Left cardiac atrium (tissue), 4 donors: ENCODE results near the gene KRTAP10-11. TPM values are rescaled to one million over a fixed set of nuclear protein-coding genes. Genes with fewer than 3 reads are reported as not detected.
"Not testable (repeated sequence)": the region's sequence is repeated elsewhere in the genome, so short reads cannot be mapped to it uniquely, and the experiment has no call there.

Source experiments
- ATAC-seq, 2 donors: fragments of 200-7000 bp; cut with Tn5 transposase; one replicate each; pipeline ENCODE4 v1.9.1; 2020; ENCODE audit warnings: mild to moderate bottlenecking in 2 of 2, moderate library complexity in 2 of 2
- DNase-seq: peaks from one replicate; pipeline ENCODE4 v3.0.0-alpha.2; 2020
- intact Hi-C, 2 donors: fragments of 100-400 bp; cut with DNase I; formaldehyde crosslinking; loops; one replicate each; pipeline versions ENCODE4 v1.14.1 to v1.15.1; 2022 to 2023
- total RNA-seq, 2 donors: library from RNA; stranded (reverse); fragmentation: NEBNext Ultra II Directional; extraction: Animal tissue kit (Norgen Biotek cat#: 25700); gene quantifications; one replicate each; pipeline ENCODE4 v1.2.1, GENCODE V29; 2021
- donor health status: DM: no; HTN: yes; CAD: no.
- donor health status: DM: no; HTN: yes; CAD: no; lungs with severe emphysema.
- donor health status: DM: yes; HTN: yes; CAD: no.
- donor health status: Dilated cardiomyopathy.

KRTAP10-11 gene
- total RNA-seq, 2 donors from 2014 or later, result not detected

DNA sequence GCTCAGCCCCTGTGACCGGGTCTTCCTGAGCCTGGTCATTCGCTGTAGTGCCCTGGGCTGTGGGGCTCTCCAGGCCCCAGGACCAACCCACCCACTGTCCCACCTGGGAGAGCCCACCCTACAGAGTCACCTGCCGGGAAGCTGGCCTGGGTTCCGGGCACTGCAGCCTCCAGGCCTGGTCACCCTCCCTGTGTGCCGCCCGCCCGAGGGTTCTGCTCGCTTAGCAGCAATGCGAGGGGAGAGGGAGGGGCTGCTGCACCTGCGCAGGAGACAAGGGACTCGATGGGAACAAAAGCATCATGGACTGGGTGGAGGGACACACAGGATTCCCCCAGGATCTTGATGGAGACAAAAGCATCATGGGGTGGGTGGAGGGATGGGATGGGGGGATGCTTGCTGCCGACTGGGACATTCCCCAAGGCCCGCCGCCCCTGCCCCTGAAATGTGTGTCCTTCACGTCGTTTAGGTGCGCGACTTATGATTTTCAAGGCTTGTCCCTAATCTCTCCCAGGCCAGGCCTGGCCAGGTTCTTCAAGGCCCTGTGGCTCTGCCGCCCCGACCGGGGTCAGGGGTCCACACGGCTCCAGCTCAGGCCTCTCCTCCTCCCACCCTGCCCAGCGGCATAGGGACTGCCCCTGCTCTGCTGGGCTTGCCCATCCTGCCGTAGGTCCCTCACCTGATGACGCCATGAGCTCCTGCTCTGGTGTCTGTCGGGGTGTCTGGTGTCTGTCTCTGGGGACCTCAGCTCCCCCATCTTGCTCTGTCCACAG is 32.6 kb upstream of the KRTAP10-11 start:
- DNase-seq, result no peak
- no peak for ATAC-seq
- intact Hi-C loops, result no loop called here

DNA sequence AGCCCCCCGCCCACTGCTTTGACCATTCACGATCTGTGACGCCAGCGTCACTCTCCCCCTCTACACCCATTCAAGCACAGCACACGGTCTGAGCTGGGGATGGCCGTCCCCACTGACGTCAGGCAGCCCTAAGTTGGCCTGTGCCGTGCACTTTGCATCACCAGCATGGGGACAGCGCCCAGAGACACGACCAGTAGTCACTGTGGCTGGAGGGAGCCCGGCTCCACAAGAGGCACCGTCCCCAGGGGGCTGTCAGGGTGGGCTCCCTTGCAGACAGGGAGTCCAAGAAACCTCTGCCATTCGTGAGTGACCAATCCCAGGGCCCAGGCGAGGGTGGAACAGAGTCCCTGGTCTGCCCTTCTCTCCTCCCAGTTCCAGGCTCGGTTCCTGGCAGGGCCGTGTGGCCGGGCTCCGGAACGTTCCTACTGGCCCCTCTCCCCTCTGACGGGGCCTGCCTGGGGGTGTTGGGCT is 32.0 kb upstream of the KRTAP10-11 start:
- DNase-seq (no peak), ATAC-seq (no peak)
- intact Hi-C loops, result no loop called here

DNA sequence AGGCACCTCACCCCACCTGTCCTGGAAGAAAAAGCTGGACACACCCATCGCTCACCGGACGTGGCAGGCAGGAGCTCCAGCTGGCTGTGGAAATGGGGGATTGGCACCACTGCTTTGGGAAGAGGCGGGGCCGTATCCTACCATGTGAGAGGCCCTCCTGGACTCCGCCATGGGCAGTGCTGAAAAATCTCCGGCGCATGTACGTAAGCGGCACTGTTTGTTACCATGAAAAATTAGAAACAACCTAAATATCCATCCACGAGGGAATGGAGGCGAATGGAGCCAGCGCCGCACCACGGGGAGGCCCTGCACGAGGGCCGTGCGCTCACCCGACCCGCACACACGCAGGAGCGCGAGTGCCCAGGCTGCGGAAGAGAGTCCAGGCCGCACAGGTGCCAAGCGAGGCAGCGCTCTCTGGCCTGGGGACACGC is 31.2 kb upstream of the KRTAP10-11 start:
- intact Hi-C loops, result no loop called here
- ATAC-seq (no peak), DNase-seq (no peak)

DNA sequence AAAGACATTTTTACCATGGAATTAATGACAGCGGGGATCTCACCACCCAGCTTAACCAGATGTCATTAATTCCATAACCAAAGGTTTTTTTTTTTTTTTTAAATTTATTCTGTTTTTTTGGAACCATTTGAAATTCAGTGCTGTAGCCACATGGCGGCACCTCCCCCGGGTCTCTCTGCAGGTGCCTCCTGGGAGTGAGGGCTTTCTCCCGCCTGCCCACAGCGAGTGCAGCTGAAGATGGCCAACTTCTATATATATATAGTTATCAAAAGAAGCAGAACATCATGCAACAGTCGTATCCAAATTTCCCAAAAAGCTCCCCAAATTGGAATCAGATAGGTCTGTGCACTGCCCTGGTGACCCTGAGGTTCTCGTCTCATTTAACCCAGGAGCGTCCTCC is 30.7 kb upstream of the KRTAP10-11 start:
- intact Hi-C loops, result no loop called here
- DNase-seq, result no peak
- no peak for ATAC-seq

DNA sequence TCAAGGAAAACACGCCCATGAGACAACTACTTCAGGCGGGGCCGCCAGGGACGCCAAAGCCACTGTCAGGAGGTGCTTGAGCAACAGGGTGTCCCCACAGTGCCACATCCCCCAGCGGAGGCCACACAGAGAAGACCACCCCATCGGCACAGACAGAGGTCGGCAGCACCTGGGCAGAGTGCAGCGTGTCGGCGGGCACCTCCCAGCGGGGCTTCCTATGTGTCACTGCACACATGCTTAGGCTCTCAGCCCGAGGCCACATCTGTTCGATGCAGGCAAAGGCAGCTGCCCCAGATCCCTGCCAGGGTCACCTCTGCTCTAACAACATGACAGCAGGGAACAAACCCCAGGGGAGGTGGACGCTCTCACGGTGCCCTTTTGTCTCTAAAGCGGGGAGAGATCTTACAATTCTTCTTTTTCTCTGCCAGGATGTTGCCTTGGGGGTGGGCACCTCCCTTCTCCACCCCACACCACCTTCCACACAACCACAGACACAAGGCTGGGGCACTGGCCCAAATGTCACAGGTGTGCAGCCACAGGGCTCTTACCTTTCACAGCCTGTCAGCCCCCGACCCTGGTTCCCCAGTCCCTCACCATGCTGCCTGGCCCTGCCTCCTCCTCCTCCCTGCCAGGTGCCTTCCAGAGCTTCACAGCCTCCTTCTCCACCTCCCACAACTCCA is 30.2 kb upstream of the KRTAP10-11 start:
- no peak for ATAC-seq
- no peak for DNase-seq
- intact Hi-C loops, result no loop called here

DNA sequence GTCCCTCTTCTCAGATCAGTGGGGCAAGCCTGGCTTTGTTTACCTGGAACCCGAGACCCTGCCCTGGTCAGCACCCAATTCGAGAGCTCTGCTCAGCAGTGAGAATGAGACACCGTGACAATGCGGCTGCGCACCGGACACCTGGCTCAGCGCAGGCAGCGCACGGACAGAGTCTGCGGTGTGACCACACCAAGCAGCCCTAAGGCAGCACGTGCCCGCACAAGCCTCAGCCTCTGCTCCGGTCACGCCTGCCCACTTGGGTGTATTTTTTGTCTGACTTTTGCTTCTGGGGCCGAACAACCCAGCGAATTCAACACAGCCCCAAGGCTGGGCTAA is 29.7 kb upstream of the KRTAP10-11 start:
- DNase-seq (no peak), ATAC-seq (no peak)
- intact Hi-C loops, result no loop called here

DNA sequence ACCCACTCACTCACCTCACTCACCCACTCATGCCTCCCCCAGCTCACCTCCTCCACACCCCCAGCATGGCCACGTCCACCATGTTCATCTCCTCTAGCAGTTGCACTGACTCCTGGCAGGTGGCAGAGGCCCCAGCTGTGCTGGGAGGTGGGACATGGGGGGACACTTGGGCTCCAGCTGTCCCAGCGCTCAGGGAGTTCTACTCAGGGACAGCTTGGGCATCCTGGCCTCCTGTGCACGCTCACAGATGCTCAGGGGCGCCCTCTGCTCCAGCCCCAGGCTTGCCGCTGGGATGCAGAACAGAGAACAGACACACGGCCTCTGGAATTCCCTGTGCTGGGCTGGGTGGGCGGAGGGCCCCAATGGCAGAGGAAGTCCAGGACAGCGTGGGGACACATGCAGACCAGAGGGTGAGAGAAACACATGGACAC is 29.1 kb upstream of the KRTAP10-11 start:
- DNase-seq, result no peak
- intact Hi-C loops, result no loop called here
- ATAC-seq, result no peak

DNA sequence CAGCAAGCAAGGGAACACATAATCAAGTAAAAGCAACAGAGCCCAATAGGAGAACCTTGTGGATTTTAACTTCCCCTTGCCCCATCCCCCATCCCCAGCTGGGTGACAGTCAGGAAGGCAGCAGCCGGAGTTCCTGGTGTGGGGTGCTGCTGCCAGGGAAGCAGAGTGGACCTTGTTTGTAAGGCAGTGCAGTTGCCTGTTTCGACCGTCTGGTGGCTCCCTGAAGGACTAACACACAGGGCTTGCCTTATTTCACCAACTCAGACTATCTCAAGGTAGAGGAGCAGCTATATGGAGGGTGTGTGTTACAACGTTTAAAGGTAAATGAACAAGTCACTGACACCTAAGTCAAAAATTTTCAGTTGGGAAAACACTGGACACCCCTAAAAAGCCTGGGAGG is 27.7 kb upstream of the KRTAP10-11 start:
- peak in 1 of 2 donors; percentile 70 for ATAC-seq
- intact Hi-C loops, result no loop called here

DNA sequence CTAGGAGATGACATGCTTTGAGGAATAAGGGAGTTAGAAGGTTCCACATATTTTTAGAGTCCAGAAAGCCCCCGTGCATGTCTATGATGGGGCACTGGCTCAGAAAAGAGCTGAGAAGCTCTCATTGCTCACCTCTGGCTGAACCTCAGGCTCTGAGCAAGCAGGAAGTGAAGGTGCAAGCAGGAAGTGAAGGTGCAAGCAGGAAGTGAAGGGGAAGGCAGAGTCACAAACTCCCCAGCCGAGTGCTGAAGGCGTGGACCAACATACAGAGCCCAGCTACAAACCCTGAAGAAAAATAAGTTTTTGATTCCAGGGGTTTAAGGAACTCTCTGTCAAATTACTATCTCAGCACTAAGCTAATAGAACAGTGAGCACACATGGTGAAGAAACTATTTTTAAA is 27.3 kb upstream of the KRTAP10-11 start:
- no peak for DNase-seq
- ATAC-seq, result peak; percentile 26 to 57
- intact Hi-C loops, result no loop called here

More for the DNA sequence above, 27.7 kb upstream of the KRTAP10-11 start:
- no peak for DNase-seq

DNA sequence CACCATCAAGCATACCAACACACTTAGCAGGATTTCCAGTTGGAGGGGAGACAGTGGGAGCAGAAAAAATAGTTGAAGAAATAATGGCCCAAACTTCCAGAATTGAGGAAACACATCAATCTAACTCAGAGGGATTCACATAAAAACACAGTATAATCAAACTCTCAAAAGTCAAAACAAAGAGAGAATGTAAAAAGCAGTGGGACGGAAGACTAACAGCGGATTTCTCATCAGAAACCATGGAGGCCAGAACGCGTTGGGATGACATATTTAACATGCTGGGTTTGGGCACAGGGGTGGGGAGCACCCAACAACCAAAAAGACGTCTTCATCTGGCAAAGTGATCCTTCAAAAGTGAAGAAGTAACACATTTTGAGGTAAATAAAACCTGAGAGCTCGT is 26.3 kb upstream of the KRTAP10-11 start:
- intact Hi-C loops, result no loop called here
- ATAC-seq (no peak), DNase-seq (no peak)

DNA sequence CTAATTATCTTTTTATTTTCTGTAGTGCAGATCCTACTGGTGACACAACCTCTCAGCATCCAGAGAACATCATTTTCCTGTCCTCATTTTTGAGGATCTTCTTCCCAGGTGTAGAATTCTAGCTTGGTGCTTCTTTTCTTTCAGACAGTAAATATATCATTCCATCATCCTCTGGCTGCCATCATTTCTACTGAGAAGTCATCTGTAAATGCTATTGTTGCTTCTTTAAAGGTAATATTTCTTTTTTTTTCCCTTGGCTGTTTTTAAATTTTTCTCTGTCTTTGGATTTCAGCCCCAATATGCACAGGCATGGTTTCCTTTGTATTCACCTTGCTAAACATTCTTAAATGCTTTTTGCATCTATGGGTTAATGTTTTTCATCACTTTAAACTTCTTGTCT is 22.6 kb upstream of the KRTAP10-11 start:
- no peak for ATAC-seq
- intact Hi-C loops, result no loop called here
- no peak for DNase-seq

DNA sequence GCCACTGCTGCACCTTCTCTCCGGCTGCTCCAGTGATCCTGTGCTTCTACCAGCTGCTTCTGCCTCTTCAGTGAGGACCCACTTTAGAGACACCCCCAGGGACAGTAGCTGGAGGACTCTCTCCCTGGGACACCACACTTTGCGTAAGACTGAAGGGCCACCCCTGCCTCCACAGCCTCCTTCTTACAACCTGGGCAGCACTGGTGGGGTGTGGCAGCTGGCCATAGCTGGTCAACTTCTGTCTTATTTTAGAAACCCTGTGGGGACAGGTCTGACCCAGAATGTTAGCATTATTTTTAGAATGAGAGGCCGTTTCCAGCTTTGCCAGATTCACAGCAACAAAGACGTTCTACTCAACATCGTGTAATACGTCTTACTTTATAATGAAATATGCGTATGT is 20.5 kb upstream of the KRTAP10-11 start:
- DNase-seq, result no peak
- intact Hi-C loops, result no loop called here
- ATAC-seq, result peak in 1 of 2 donors; percentile 27

DNA sequence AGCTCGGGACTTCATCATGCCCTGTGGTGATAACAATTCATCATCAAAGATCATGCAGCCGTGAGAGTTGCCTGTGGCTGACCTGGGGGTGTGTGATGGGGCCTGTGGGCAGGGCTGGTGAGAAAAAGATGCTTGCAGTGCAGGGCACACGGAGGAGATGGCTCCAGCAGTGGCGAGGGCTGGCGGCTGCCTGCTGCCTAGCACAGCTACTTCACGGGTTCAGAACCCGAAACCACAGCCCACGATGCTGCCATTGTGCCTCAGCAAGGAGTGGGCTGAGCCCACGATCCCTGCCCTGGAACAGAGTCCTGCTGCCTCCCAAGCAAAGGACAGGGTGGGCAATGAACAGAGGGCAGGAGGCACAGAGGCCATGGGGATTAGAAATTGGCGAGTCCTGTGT is 20.0 kb upstream of the KRTAP10-11 start:
- intact Hi-C loops, result no loop called here
- DNase-seq (no peak), ATAC-seq (peak in 1 of 2 donors; percentile 42)

DNA sequence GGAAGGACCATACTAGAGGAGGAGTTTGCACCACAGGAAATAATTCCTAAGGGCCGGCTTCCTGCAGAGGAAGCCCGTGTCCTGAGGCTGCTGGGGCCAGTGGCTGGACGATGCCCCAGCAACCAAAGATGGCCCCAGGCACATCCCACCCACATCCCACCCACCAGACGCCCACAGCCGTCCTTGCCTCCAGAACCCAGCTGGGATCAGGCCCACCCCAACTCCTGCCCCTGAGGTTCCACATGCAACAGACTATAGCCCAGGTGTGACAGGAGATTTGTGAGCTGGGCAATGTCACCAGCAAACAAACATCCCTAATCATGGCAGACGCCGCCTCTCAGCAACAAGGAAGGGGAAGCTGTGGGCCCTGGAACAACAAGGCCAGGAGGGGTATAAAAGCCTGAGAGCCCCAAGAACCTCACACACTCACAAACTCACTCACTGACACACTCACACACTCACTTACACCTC is 19.5 kb upstream of the KRTAP10-11 start, which contains the start of gene KRTAP10-9:
Gene KRTAP10-9 (plus strand): TSS at position 421 of the 471 bp plus-strand sequence. CDS start 79 bp downstream, outside the sequence.
- DNase-seq (no peak), ATAC-seq (no peak)
- intact Hi-C loops, result no loop called here

DNA sequence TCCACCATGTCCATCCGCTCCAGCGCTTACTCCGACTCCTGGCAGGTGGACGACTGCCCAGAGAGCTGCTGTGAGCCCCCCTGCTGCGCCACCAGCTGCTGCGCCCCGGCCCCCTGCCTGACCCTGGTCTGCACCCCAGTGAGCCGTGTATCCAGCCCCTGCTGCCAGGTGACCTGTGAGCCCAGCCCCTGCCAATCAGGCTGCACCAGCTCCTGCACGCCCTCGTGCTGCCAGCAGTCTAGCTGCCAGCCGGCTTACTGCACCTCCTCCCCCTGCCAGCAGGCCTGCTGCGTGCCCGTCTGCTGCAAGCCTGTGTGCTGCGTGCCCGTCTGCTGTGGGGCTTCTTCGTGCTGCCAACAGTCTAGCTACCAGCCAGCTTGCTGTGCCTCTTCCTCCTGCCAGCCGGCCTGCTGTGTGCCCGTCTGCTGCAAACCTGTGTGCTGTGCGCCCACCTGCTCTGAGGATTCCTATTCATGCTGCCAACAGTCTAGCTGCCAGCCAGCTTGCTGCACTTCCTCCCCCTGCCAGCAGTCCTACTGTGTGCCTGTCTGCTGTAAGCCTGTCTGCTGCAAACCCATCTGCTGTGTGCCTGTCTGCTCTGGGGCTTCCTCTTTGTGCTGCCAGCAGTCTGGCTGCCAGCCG is 18.9 kb upstream of the KRTAP10-11 start:
- intact Hi-C loops, DNase-seq, ATAC-seq: not testable (repeated sequence)

DNA sequence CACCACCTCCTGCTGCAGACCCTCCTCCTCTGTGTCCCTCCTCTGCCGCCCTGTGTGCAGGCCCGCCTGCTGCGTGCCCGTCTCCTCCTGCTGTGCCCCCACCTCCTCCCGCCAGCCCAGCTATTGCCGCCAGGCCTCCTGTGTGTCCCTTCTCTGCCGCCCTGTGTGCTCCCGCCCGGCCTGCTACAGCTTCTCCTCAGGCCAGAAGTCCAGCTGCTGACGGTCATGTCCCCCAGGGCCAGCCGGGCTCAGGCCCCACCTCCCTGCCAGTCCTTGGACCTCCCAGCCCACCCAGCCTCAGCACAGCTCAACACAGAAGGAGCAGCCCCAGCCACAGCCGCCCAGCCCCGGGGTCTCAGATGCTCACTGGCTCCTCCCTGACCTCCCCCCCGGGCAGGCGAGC is 18.4 kb upstream of the KRTAP10-11 start:
- not testable (repeated sequence) for ATAC-seq

DNA sequence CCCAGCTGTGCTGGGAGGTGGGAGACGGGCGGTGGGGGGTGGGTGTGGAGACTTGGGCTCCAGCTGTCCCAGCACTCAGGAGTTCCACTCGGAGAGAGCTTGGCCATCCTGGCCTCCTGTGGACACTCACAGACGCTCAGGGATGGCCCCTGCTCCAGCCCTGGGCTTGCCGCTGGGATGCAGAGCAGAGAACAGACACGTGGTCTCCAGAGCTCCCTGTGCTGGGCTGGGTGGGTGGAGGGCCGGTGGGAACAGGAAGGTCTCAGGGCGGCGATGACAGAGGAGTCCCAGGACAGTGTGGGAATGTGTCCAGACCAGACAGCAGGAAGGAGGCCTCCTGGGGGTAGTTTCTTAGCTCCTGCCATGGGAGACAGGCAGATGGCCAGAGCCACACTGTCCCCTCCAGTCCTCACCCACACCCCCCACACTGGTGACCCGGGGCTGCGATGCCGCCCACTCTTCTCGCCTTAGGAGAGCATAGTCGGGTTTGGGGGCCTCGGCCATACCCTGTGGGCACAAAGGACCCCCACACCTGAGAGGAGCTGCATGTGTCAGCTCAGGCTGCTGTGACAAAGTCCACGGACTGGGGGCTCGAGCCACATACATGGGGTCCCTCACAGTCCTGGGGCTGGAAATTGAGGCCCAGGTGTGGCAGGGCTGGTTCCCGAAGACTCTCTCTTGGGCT is 17.4 kb upstream of the KRTAP10-11 start:
- ATAC-seq, result peak; percentile 39 to 82
- intact Hi-C loops, result no loop called here
- DNase-seq, result no peak

More for the DNA sequence above, 18.4 kb upstream of the KRTAP10-11 start:
- intact Hi-C loops, DNase-seq: not testable (repeated sequence)

DNA sequence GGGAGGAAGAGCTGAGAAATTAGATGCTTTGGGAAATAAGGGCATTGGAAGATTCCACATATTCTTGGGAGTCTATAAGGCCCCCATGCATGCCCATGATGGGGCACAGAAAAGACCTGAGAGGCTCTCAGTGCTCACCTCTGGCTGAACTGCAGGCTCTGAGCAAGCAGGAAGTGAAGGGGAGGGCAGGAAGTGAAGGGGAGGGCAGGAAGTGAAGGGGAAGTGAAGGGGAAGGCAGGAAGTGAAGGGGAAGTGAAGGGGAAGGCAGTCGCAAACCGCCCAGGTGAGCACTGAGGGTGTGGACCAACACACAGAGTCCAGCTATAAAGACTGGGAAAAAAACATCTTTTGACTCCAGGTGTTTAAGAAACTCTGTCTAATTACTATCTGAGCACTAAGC is 15.8 kb upstream of the KRTAP10-11 start:
- intact Hi-C loops, result no loop called here
- no peak for ATAC-seq
- no peak for DNase-seq

DNA sequence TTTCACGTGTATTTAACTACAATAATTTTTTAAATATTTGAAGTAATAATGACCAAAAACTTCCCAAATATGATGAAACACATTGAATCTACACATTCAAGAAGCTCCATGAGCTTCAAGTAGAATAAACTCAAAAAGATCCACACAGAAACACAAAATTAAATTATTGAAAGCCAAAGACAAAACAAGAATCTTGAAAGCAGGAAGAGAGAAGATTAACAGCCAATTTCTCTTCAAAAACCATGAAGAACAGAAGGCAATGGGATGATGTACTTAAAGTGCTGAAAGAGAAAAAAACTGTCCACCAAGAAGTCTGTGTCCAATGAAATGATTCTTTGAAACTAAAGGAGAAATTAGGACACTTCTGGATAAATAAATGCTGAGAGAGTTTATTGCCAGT is 14.1 kb upstream of the KRTAP10-11 start:
- intact Hi-C loops, result no loop called here
- DNase-seq, result no peak
- no peak for ATAC-seq
